Immature natural killer cell (primary cell): Measurements from ENCODE around the gene ARHGAP26. TPM values are rescaled to one million over a fixed set of nuclear protein-coding genes. Genes with fewer than 3 reads are reported as not detected.

Experiments used
- DNase-seq, 3 donors: peaks; one replicate each; pipeline ENCODE4 v3.0.0; 2022; ENCODE audit warnings: mixed read lengths in 1 of 3
- H3K27ac Mint-ChIP-seq, 6 donors: one replicate each; pipeline ENCODE4 v1.8.0; 2020; ENCODE audit warnings: mixed read lengths in 6 of 6, mild to moderate bottlenecking in 5 of 6, inconsistent platforms in 4 of 6, moderate library complexity in 3 of 6
- H3K27me3 Mint-ChIP-seq, 3 donors: one replicate each; pipeline ENCODE4 v1.8.0; 2020 to 2021; ENCODE audit warnings: low read depth in 3 of 3, mild to moderate bottlenecking in 3 of 3, mixed read lengths in 3 of 3, moderate library complexity in 3 of 3, inconsistent platforms in 1 of 3
- H3K36me3 Mint-ChIP-seq, 3 donors: one replicate each; pipeline ENCODE4 v1.8.0; 2020; ENCODE audit warnings: mixed read lengths in 3 of 3, inconsistent platforms in 2 of 3, mild to moderate bottlenecking in 2 of 3
- H3K4me1 Mint-ChIP-seq, 2 donors: one replicate each; pipeline ENCODE4 v1.8.0; 2020; ENCODE audit warnings: inconsistent platforms in 2 of 2, mild to moderate bottlenecking in 2 of 2, mixed read lengths in 2 of 2, moderate library complexity in 1 of 2
- H3K4me3 Mint-ChIP-seq, 5 donors: one replicate each; pipeline ENCODE4 v1.8.0; 2020; ENCODE audit warnings: mild to moderate bottlenecking in 5 of 5, mixed read lengths in 5 of 5, inconsistent platforms in 3 of 5, moderate library complexity in 3 of 5
- H3K9me3 Mint-ChIP-seq, 6 donors: one replicate each; pipeline ENCODE4 v1.8.0; 2020; ENCODE audit warnings: mild to moderate bottlenecking in 6 of 6, mixed read lengths in 6 of 6, inconsistent platforms in 4 of 6, moderate library complexity in 3 of 6
- polyA plus RNA-seq, 3 donors: library from polyadenylated mRNA; unstranded; fragments of 300-500 nt; fragmentation: Illumina TruSeq; gene quantifications; one replicate each; pipeline ENCODE4 v1.2.3, GENCODE V29; 2021

ARHGAP26 gene
- polyA plus RNA-seq, 3 donors from 2014 or later: 14.5 to 43.7 (median 17.6) TPM

- Mint-ChIP-seq H3K9me3 (no peaks in the 10 kb centered on the region), H3K27me3 (peaks cover 0 to 3% (median 0%) of the 10 kb centered on the region in 3 donors), H3K4me3 (no peak overlapping the region), H3K36me3 (peaks cover 0 to 18% (median 15%) of the 10 kb centered on the region in 3 donors), H3K27ac (peak overlapping the region in 2 of 6 donors; percentile 20 to 28), H3K4me1 (peaks cover 18 to 24% of the 10 kb centered on the region in 2 donors)
- DNase-seq: no peak
Observed at GRCh38 chr5:143140492-143141203, 370.5 kb downstream of the ARHGAP26 start.

- H3K36me3 Mint-ChIP-seq: peaks cover 0 to 17% (median 16%) of the 10 kb centered on the region in 3 donors
- peak overlapping the region in 1 of 6 donors; percentile 36 for H3K27ac Mint-ChIP-seq
- peaks cover 0 to 2% (median 0%) of the 10 kb centered on the region in 3 donors for H3K27me3 Mint-ChIP-seq
Observed at GRCh38 chr5:143141652-143142051, 371.5 kb downstream of the ARHGAP26 start.

GRCh38 chr5:143142596-143143435 lies 372.6 kb downstream of the ARHGAP26 start:
- H3K36me3 Mint-ChIP-seq: peaks cover 4 to 27% (median 11%) of the 10 kb centered on the region in 3 donors
- peak overlapping the region in 3 of 6 donors; percentile 7 to 62 (median 31) for H3K27ac Mint-ChIP-seq
- no peaks in the 10 kb centered on the region for H3K9me3 Mint-ChIP-seq
- peaks cover 16 to 37% of the 10 kb centered on the region in 2 donors for H3K4me1 Mint-ChIP-seq
- H3K27me3 Mint-ChIP-seq: peaks cover 0 to 2% (median 0%) of the 10 kb centered on the region in 3 donors
- DNase-seq: no peak
- H3K4me3 Mint-ChIP-seq: no peak overlapping the region

More at GRCh38 chr5:143141652-143142051, 371.5 kb downstream of the ARHGAP26 start:
- DNase-seq: no peak
- H3K4me3 Mint-ChIP-seq: no peak overlapping the region
- H3K4me1 Mint-ChIP-seq: peaks cover 18 to 31% of the 10 kb centered on the region in 2 donors
- H3K9me3 Mint-ChIP-seq: no peaks in the 10 kb centered on the region

GRCh38 chr5:143143973-143144372 lies 373.8 kb downstream of the ARHGAP26 start:
- Mint-ChIP-seq H3K9me3 (no peaks in the 10 kb centered on the region), H3K4me1 (peaks cover 14 to 41% of the 10 kb centered on the region in 2 donors), H3K27ac (peak overlapping the region in 3 of 6 donors; percentile 6 to 47 (median 26)), H3K4me3 (no peak overlapping the region), H3K36me3 (peaks cover 7 to 33% (median 11%) of the 10 kb centered on the region in 3 donors), H3K27me3 (peaks cover 0 to 1% (median 0%) of the 10 kb centered on the region in 3 donors)
- no peak for DNase-seq

GRCh38 chr5:143145243-143146160 lies 375.3 kb downstream of the ARHGAP26 start:
- Mint-ChIP-seq H3K4me3 (no peak overlapping the region), H3K36me3 (peaks cover 12 to 40% (median 12%) of the 10 kb centered on the region in 3 donors), H3K4me1 (peaks cover 14 to 41% of the 10 kb centered on the region in 2 donors), H3K27ac (peak overlapping the region in 5 of 6 donors; percentile 5 to 77 (median 26)), H3K27me3 (peaks cover 0 to 1% (median 0%) of the 10 kb centered on the region in 3 donors), H3K9me3 (no peaks in the 10 kb centered on the region)
- no peak for DNase-seq

- Mint-ChIP-seq H3K4me1 (peaks cover 14 to 41% of the 10 kb centered on the region in 2 donors), H3K27ac (peak overlapping the region in 1 of 6 donors; percentile 61), H3K9me3 (no peaks in the 10 kb centered on the region), H3K27me3 (peaks cover 0 to 1% (median 0%) of the 10 kb centered on the region in 3 donors), H3K4me3 (no peak overlapping the region), H3K36me3 (peaks cover 12 to 45% (median 17%) of the 10 kb centered on the region in 3 donors)
- DNase-seq: no peak
Observed at GRCh38 chr5:143146161-143146560, 376.0 kb downstream of the ARHGAP26 start.

GRCh38 chr5:143147383-143147782 lies 377.2 kb downstream of the ARHGAP26 start:
- no peak for DNase-seq
- Mint-ChIP-seq H3K27ac (peak overlapping the region in 1 of 6 donors; percentile 65), H3K4me1 (peaks cover 13 to 36% of the 10 kb centered on the region in 2 donors), H3K36me3 (peaks cover 17 to 49% (median 24%) of the 10 kb centered on the region in 3 donors), H3K9me3 (no peaks in the 10 kb centered on the region), H3K27me3 (peaks cover 0 to 1% (median 0%) of the 10 kb centered on the region in 3 donors), H3K4me3 (no peak overlapping the region)

- no peak overlapping the region for H3K4me3 Mint-ChIP-seq
- peak overlapping the region in 4 of 6 donors; percentile 3 to 65 (median 15) for H3K27ac Mint-ChIP-seq
- no peaks in the 10 kb centered on the region for H3K9me3 Mint-ChIP-seq
- H3K4me1 Mint-ChIP-seq: peaks cover 16 to 38% of the 10 kb centered on the region in 2 donors
- peaks cover 17 to 52% (median 24%) of the 10 kb centered on the region in 3 donors for H3K36me3 Mint-ChIP-seq
- DNase-seq: no peak
- peaks cover 0 to 1% (median 0%) of the 10 kb centered on the region in 3 donors for H3K27me3 Mint-ChIP-seq
Observed at GRCh38 chr5:143147902-143148301, 377.7 kb downstream of the ARHGAP26 start.

GRCh38 chr5:143148771-143149170 lies 378.6 kb downstream of the ARHGAP26 start:
- H3K4me3 Mint-ChIP-seq: no peak overlapping the region
- H3K36me3 Mint-ChIP-seq: peaks cover 21 to 58% (median 24%) of the 10 kb centered on the region in 3 donors
- no peaks in the 10 kb centered on the region for H3K9me3 Mint-ChIP-seq
- no peak for DNase-seq
- peaks cover 1 to 2% (median 2%) of the 10 kb centered on the region in 3 donors for H3K27me3 Mint-ChIP-seq
- H3K4me1 Mint-ChIP-seq: peaks cover 17 to 33% of the 10 kb centered on the region in 2 donors
- H3K27ac Mint-ChIP-seq: peak overlapping the region in 2 of 6 donors; percentile 17 to 65

- H3K27me3 Mint-ChIP-seq: peaks cover 1 to 3% (median 3%) of the 10 kb centered on the region in 3 donors
- H3K4me3 Mint-ChIP-seq: no peak overlapping the region
- peaks cover 13 to 39% of the 10 kb centered on the region in 2 donors for H3K4me1 Mint-ChIP-seq
- no peak for DNase-seq
- H3K27ac Mint-ChIP-seq: peak overlapping the region in 1 of 6 donors; percentile 4
- no peaks in the 10 kb centered on the region for H3K9me3 Mint-ChIP-seq
- H3K36me3 Mint-ChIP-seq: peaks cover 21 to 59% (median 24%) of the 10 kb centered on the region in 3 donors
Observed at GRCh38 chr5:143149759-143150158, 379.6 kb downstream of the ARHGAP26 start.

GRCh38 chr5:143151056-143151700 lies 381.0 kb downstream of the ARHGAP26 start:
- peaks cover 21 to 55% (median 24%) of the 10 kb centered on the region in 3 donors for H3K36me3 Mint-ChIP-seq
- no peak overlapping the region for H3K4me3 Mint-ChIP-seq
- H3K9me3 Mint-ChIP-seq: no peaks in the 10 kb centered on the region
- H3K27ac Mint-ChIP-seq: peak overlapping the region in 2 of 6 donors; percentile 1 to 43
- peaks cover 1 to 3% (median 3%) of the 10 kb centered on the region in 3 donors for H3K27me3 Mint-ChIP-seq
- peaks cover 9 to 36% of the 10 kb centered on the region in 2 donors for H3K4me1 Mint-ChIP-seq
- no peak for DNase-seq

GRCh38 chr5:143152445-143152844 lies 382.3 kb downstream of the ARHGAP26 start:
- H3K4me1 Mint-ChIP-seq: peaks cover 10 to 29% of the 10 kb centered on the region in 2 donors
- peak overlapping the region in 2 of 6 donors; percentile 31 to 69 for H3K27ac Mint-ChIP-seq
- H3K36me3 Mint-ChIP-seq: peaks cover 21 to 50% (median 28%) of the 10 kb centered on the region in 3 donors
- DNase-seq: no peak
- no peaks in the 10 kb centered on the region for H3K9me3 Mint-ChIP-seq
- peaks cover 1 to 3% (median 3%) of the 10 kb centered on the region in 3 donors for H3K27me3 Mint-ChIP-seq
- H3K4me3 Mint-ChIP-seq: no peak overlapping the region
